Astrocyte (in vitro differentiated cells and primary cell): Measurements from ENCODE around the gene ESRRB.

Experiments used
- CTCF ChIP-seq: IDR thresholded peaks from 2 replicates; pipeline ENCODE4 v1.5.1; 2011; ENCODE audit warnings: low read depth, mild to moderate bottlenecking, inconsistent platforms, low read length, moderate library complexity; ENCODE audit not compliant: insufficient read depth
- EZH2 ChIP-seq: IDR thresholded peaks from 2 replicates; pipeline ENCODE4 v1.6.1; 2012; ENCODE audit warnings: mild to moderate bottlenecking, low read length, inconsistent platforms; ENCODE audit not compliant: insufficient read depth

- TF ChIP-seq CTCF (no peak), EZH2 (peak; percentile 82)
These were observed 506 bp downstream of the ESRRB start for GRCh38 chr14:76376409-76376877.
